HEK293 (cell line): ENCODE results near the gene CXCL11.

ENCODE experiments used
- CTCF ChIP-seq: fragments of 450-650 bp; formaldehyde crosslinking; IDR thresholded peaks from 2 replicates; pipeline ENCODE4 v1.5.1; 2016; ENCODE audit warnings: missing biosample characterization, missing genetic modification characterization
- PBX3 ChIP-seq: sonication (generic); formaldehyde crosslinking; IDR thresholded peaks from 2 replicates; pipeline ENCODE4 v1.8.1; 2022; ENCODE audit warnings: mild to moderate bottlenecking, moderate library complexity, missing genetic modification reagents
- TRIM28 ChIP-seq: IDR thresholded peaks from 2 replicates; pipeline ENCODE4 v1.6.1; 2011; ENCODE audit warnings: low read length, control low read depth, borderline replicate concordance
- ZBTB1 ChIP-seq: fragments of 450-650 bp; formaldehyde crosslinking; IDR thresholded peaks from 2 replicates; pipeline ENCODE4 v1.5.1; 2016; ENCODE audit warnings: missing biosample characterization, missing genetic modification characterization
- ZBTB21 ChIP-seq: fragments of 450-650 bp; formaldehyde crosslinking; IDR thresholded peaks from 2 replicates; pipeline ENCODE4 v1.5.1; 2017; ENCODE audit warnings: missing biosample characterization, missing genetic modification characterization
- ZBTB8A ChIP-seq: fragments of 450-650 bp; formaldehyde crosslinking; IDR thresholded peaks from 2 replicates; pipeline ENCODE4 v1.5.1; 2016; ENCODE audit warnings: missing biosample characterization, missing genetic modification characterization
- ZNF24 ChIP-seq: fragments of 450-650 bp; formaldehyde crosslinking; IDR thresholded peaks from 2 replicates; pipeline ENCODE4 v1.5.1; 2016; ENCODE audit warnings: missing biosample characterization, missing genetic modification characterization
- ZNF423 ChIP-seq: fragments of 450-650 bp; formaldehyde crosslinking; IDR thresholded peaks from 2 replicates; pipeline ENCODE4 v1.5.1; 2016; ENCODE audit warnings: missing biosample characterization, missing genetic modification characterization
- ZNF426 ChIP-seq: fragments of 450-650 bp; formaldehyde crosslinking; IDR thresholded peaks from 2 replicates; pipeline ENCODE4 v1.5.1; 2017; ENCODE audit warnings: missing biosample characterization, missing genetic modification characterization, mild to moderate bottlenecking, inconsistent platforms, moderate library complexity
- ZNF558 ChIP-seq: fragments of 450-650 bp; formaldehyde crosslinking; IDR thresholded peaks from 2 replicates; pipeline ENCODE4 v1.5.1; 2016; ENCODE audit warnings: missing biosample characterization, missing genetic modification characterization

DNA sequence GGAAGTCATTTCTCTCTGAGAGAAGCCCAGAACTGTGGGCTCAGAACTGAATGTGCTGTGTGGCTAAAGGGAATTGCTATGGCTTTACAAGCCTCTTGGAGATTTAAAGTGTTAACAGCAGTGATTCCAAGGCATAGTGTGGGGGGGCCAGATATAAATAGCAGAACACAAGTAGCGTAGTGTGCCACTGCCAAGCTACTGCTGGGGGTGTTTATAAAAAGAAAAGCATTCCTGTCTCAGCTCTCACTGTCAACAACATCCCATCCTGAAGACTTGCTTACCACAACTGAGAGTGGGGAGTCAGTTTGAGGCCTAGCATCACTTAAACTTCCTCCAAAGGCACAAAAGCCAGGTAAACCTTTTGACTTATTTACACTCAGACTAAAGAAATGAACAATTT is 38.6 kb upstream of the CXCL11 start, which contains the start of gene ART3:
- TF ChIP-seq CTCF (tag by site-specific recombination) (no peak), TRIM28 (no peak), ZNF423 (no peak), ZNF558 (tag by site-specific recombination) (no peak), ZNF24 (no peak), ZNF426 (tag by site-specific recombination) (no peak), ZBTB21 (tag by site-specific recombination) (no peak), PBX3 (no peak), ZBTB1 (tag by site-specific recombination) (no peak), ZBTB8A (tag by site-specific recombination) (no peak)
